ENCODE results near the gene CCDC3.
"Not testable (repeated sequence)": the region's sequence is repeated elsewhere in the genome, so short reads cannot be mapped to it uniquely, and the experiment has no call there.

CCDC3 gene

GRCh38 chr10:12896251-12896650 lies 105.3 kb downstream of the CCDC3 start:
- no peak for DNase-seq (ENCODE audit: low read depth in 2 of 2, low spot score in 1 of 2)

- DNase-seq (ENCODE audit: low read depth in 2 of 2, low spot score in 1 of 2), result no peak
These were observed 108.6 kb downstream of the CCDC3 start for GRCh38 chr10:12892924-12893323.

GRCh38 chr10:12890958-12891357 lies 110.6 kb downstream of the CCDC3 start:
- no peak for DNase-seq (ENCODE audit: low read depth in 2 of 2, low spot score in 1 of 2)

- no peak for DNase-seq (ENCODE audit: low read depth in 2 of 2, low spot score in 1 of 2)
These were observed 113.0 kb downstream of the CCDC3 start for GRCh38 chr10:12888470-12888869.

- DNase-seq (ENCODE audit: low read depth in 2 of 2, low spot score in 1 of 2), result no peak
These were observed 113.7 kb downstream of the CCDC3 start for GRCh38 chr10:12887780-12888179.

- no peak for DNase-seq (ENCODE audit: low read depth in 2 of 2, low spot score in 1 of 2)
These were observed 116.7 kb downstream of the CCDC3 start for GRCh38 chr10:12884851-12885250.

- no peak for DNase-seq (ENCODE audit: low read depth in 2 of 2, low spot score in 1 of 2)
These were observed 121.1 kb downstream of the CCDC3 start for GRCh38 chr10:12880423-12880822.

- no peak for DNase-seq (ENCODE audit: low read depth in 2 of 2, low spot score in 1 of 2)
These were observed 124.4 kb downstream of the CCDC3 start for GRCh38 chr10:12877150-12877549.

- no peak for DNase-seq (ENCODE audit: low read depth in 2 of 2, low spot score in 1 of 2)
These were observed 125.2 kb downstream of the CCDC3 start for GRCh38 chr10:12876266-12876665.

- DNase-seq (ENCODE audit: low read depth in 2 of 2, low spot score in 1 of 2), result no peak
These were observed 126.4 kb downstream of the CCDC3 start for GRCh38 chr10:12875100-12875499.

- no peak for DNase-seq (ENCODE audit: low read depth in 2 of 2, low spot score in 1 of 2)
These were observed 127.0 kb downstream of the CCDC3 start for GRCh38 chr10:12874501-12874900.

GRCh38 chr10:12873172-12873571 lies 128.3 kb downstream of the CCDC3 start:
- no peak for DNase-seq (ENCODE audit: low read depth in 2 of 2, low spot score in 1 of 2)

- DNase-seq (ENCODE audit: low read depth in 2 of 2, low spot score in 1 of 2), result no peak
These were observed 128.9 kb downstream of the CCDC3 start for GRCh38 chr10:12872577-12872976.

- DNase-seq (ENCODE audit: low read depth in 2 of 2, low spot score in 1 of 2), result no peak
These were observed 132.1 kb downstream of the CCDC3 start for GRCh38 chr10:12869427-12869826.

- DNase-seq (ENCODE audit: low read depth in 2 of 2, low spot score in 1 of 2), result no peak
These were observed 133.3 kb downstream of the CCDC3 start for GRCh38 chr10:12868229-12868628.

- DNase-seq (ENCODE audit: low read depth in 2 of 2, low spot score in 1 of 2), result not testable (repeated sequence)
These were observed 136.0 kb downstream of the CCDC3 start for GRCh38 chr10:12865515-12865914.

- DNase-seq (ENCODE audit: low read depth in 2 of 2, low spot score in 1 of 2), result no peak
These were observed 139.1 kb downstream of the CCDC3 start for GRCh38 chr10:12862459-12862858.

GRCh38 chr10:12854988-12855387 lies 146.5 kb downstream of the CCDC3 start:
- no peak for DNase-seq (ENCODE audit: low read depth in 2 of 2, low spot score in 1 of 2)

- DNase-seq (ENCODE audit: low read depth in 2 of 2, low spot score in 1 of 2), result no peak
These were observed 148.8 kb downstream of the CCDC3 start for GRCh38 chr10:12852687-12853086.

- DNase-seq (ENCODE audit: low read depth in 2 of 2, low spot score in 1 of 2), result no peak
These were observed 152.0 kb downstream of the CCDC3 start for GRCh38 chr10:12849319-12850181.

GRCh38 chr10:12848439-12849173 lies 152.9 kb downstream of the CCDC3 start:
- DNase-seq (ENCODE audit: low read depth in 2 of 2, low spot score in 1 of 2), result no peak

GRCh38 chr10:12847361-12847975 lies 154.0 kb downstream of the CCDC3 start:
- no peak for DNase-seq (ENCODE audit: low read depth in 2 of 2, low spot score in 1 of 2)
